Stomach (tissue), 9 donors: ENCODE measurements around the gene ANKRD40. TPM values are rescaled to one million over a fixed set of nuclear protein-coding genes. Genes with fewer than 3 reads are reported as not detected.
A peak's percentile ranks its signal among the peaks of the same experiment; 100 is the strongest.

Experiments
- DNase-seq, 2 donors: peaks; one replicate each; pipeline versions ENCODE4 v3.0.0 to v3.0.0-alpha.2; 2013 to 2019
- H3K27ac ChIP-seq, 5 donors: fragments of 200-600 bp in 4 of 5; sonication (generic) in 4 of 5; one replicate each; pipeline ENCODE4 v1.5.1; 2013 to 2019; ENCODE audit warnings: mild to moderate bottlenecking in 1 of 5, moderate library complexity in 1 of 5
- H3K27me3 ChIP-seq, 3 donors: fragments of 200-600 bp; sonication (generic); one replicate each; pipeline ENCODE4 v1.5.1; 2017 to 2019; ENCODE audit warnings: mixed run types in 1 of 3
- H3K36me3 ChIP-seq, 4 donors: fragments of 200-600 bp; sonication (generic); 1 replicate in 3 of 4; 2 replicates in 1 of 4; pipeline ENCODE4 v1.5.1; 2016 to 2019
- H3K4me1 ChIP-seq, 4 donors: fragments of 200-600 bp; sonication (generic); one replicate each; pipeline ENCODE4 v1.5.1; 2016 to 2019
- H3K4me3 ChIP-seq, 4 donors: fragments of 200-600 bp; sonication (generic) in 3 of 4; one replicate each; pipeline ENCODE4 v1.5.1; 2016 to 2019; ENCODE audit warnings: mild to moderate bottlenecking in 1 of 4
- H3K9me3 ChIP-seq, 4 donors: fragments of 200-600 bp; sonication (generic); one replicate each; pipeline ENCODE4 v1.5.1; 2016 to 2019
- CTCF ChIP-seq, 7 experiments: fragments of 450-650 bp in 4 of 7; fragments of 200-600 bp in 3 of 7; sonication (generic) in 3 of 7; IDR thresholded peaks; one replicate each; pipeline ENCODE4 v1.5.1; 2016 to 2019; ENCODE audit warnings: antibody characterized with exemption in 7 of 7, control low read depth in 2 of 7, mild to moderate bottlenecking in 1 of 7
- EP300 ChIP-seq: sonication (generic); formaldehyde crosslinking; IDR thresholded peaks from one replicate; pipeline ENCODE4 v1.6.1; 2017; ENCODE audit warnings: antibody characterized with exemption
- POLR2A ChIP-seq, 4 donors: fragments of 450-650 bp; IDR thresholded peaks; one replicate each; pipeline ENCODE4 v1.6.1; 2016; ENCODE audit warnings: antibody characterized with exemption in 4 of 4, control low read depth in 2 of 4, mild to moderate bottlenecking in 1 of 4, moderate library complexity in 1 of 4
- POLR2AphosphoS5 ChIP-seq, 3 donors: sonication (generic); formaldehyde crosslinking; IDR thresholded peaks; one replicate each; pipeline ENCODE4 v1.6.1; 2016; ENCODE audit warnings: antibody characterized with exemption in 3 of 3
- WGBS, 5 donors: extraction: QIAGEN DNeasy Blood & Tissue Kit in 3 of 5; methylation state at CpG; one replicate each; pipeline versions ENCODE4 v1.1.5 to v1.1.7; 2013 to 2018; 5-methylcytosine and 5-hydroxymethylcytosine counted together
- intact Hi-C: fragments of 100-400 bp; cut with DNase I; formaldehyde crosslinking; loops from one replicate; pipeline ENCODE4 v1.15.1; 2023; ENCODE audit warnings: low total_unique reads
- polyA plus RNA-seq, 3 donors: library from polyadenylated mRNA; stranded (reverse); fragments of 200-250 nt; gene quantifications; one replicate each; pipeline ENCODE4 v1.2.3, GENCODE V29; 2013
- total RNA-seq, 5 donors: library from RNA; depleted of rRNA; stranded (reverse); fragments of >200 nt; gene quantifications; one replicate each; pipeline versions ENCODE4 v1.1.0 to v1.2.3, GENCODE V29; 2014 to 2016
- donor health status: healthy with polysubstance abuse.
- donor health status: Bipolar disorder and iron deficiency.
- donor health status: healthy.

ANKRD40 gene
- total and polyA plus RNA-seq, 8 donors: 7.5 to 36.6 (median 19.9) TPM

- intact Hi-C loops: no loop called here
- no peaks in the 10 kb centered on the region for H3K27me3 ChIP-seq
- no peak for DNase-seq
- H3K36me3 ChIP-seq: peaks cover 0 to 7% (median 6%) of the 10 kb centered on the region in 4 donors
- peak overlapping the region in 4 of 5 donors; percentile 85 to 95 (median 88) for H3K27ac ChIP-seq
- H3K4me3 ChIP-seq: no peak overlapping the region
- H3K4me1 ChIP-seq: peaks cover 82 to 100% (median 90%) of the 10 kb centered on the region in 4 donors
- 92 to 100% (median 96%) methylated on average over 3 of the region's 3 CpGs for WGBS, 5 donors
- TF ChIP-seq EP300 (no peak), POLR2A (IDR thresholded peaks at IDR 0.05) (no peak), CTCF (IDR thresholded peaks at IDR 0.05) (no peak), POLR2AphosphoS5 (IDR thresholded peaks at IDR 0.05) (no peak)
- no peaks in the 10 kb centered on the region for H3K9me3 ChIP-seq
These were observed 19.5 kb downstream of the ANKRD40 start for GRCh38 chr17:50688245-50688644.

- peak in 1 of 2 donors; percentile 45 for DNase-seq
- peaks cover 75 to 95% (median 84%) of the 10 kb centered on the region in 4 donors for H3K4me1 ChIP-seq
- intact Hi-C loops: no loop called here
- H3K4me3 ChIP-seq: no peak overlapping the region
- no peak for TF ChIP-seq POLR2A (IDR thresholded peaks at IDR 0.05)
- TF ChIP-seq EP300: no peak
- no peak for TF ChIP-seq CTCF (IDR thresholded peaks at IDR 0.05)
- no peak for TF ChIP-seq POLR2AphosphoS5 (IDR thresholded peaks at IDR 0.05)
- H3K27ac ChIP-seq: peak overlapping the region; percentile 78 to 95 (median 86)
- H3K9me3 ChIP-seq: no peaks in the 10 kb centered on the region
- H3K27me3 ChIP-seq: no peaks in the 10 kb centered on the region
- peaks cover 0 to 5% (median 0%) of the 10 kb centered on the region in 4 donors for H3K36me3 ChIP-seq
- 71 to 81% (median 76%) methylated on average over 15 to 16 of the region's 16 CpGs for WGBS, 5 donors
These were observed 20.3 kb downstream of the ANKRD40 start for GRCh38 chr17:50687200-50688066.

GRCh38 chr17:50686494-50687199, 21.1 kb downstream of the ANKRD40 start:
- intact Hi-C loops: no loop called here
- peak overlapping the region; percentile 78 to 95 (median 86) for H3K27ac ChIP-seq
- H3K4me1 ChIP-seq: peaks cover 69 to 94% (median 81%) of the 10 kb centered on the region in 4 donors
- H3K27me3 ChIP-seq: no peaks in the 10 kb centered on the region
- WGBS, 5 donors: 27 to 49% (median 31%) methylated on average over 14 of the region's 14 CpGs
- peaks cover 0 to 5% (median 0%) of the 10 kb centered on the region in 4 donors for H3K36me3 ChIP-seq
- peak; percentile 52 to 92 (median 83) for TF ChIP-seq POLR2AphosphoS5 (IDR thresholded peaks at IDR 0.05)
- no peak for TF ChIP-seq POLR2A (IDR thresholded peaks at IDR 0.05)
- TF ChIP-seq EP300: peak; percentile 18
- TF ChIP-seq CTCF (IDR thresholded peaks at IDR 0.05): no peak
- no peak overlapping the region for H3K4me3 ChIP-seq
- DNase-seq: peak; percentile 79 to 91
- no peaks in the 10 kb centered on the region for H3K9me3 ChIP-seq

GRCh38 chr17:50685691-50686493, 21.8 kb downstream of the ANKRD40 start:
- TF ChIP-seq POLR2AphosphoS5 (IDR thresholded peaks at IDR 0.05): no peak
- no peak for TF ChIP-seq POLR2A (IDR thresholded peaks at IDR 0.05)
- TF ChIP-seq CTCF (IDR thresholded peaks at IDR 0.05): no peak
- TF ChIP-seq EP300: no peak
- Histone ChIP-seq H3K36me3 (peaks cover 0 to 5% (median 0%) of the 10 kb centered on the region in 4 donors), H3K4me1 (peaks cover 68 to 94% (median 81%) of the 10 kb centered on the region in 4 donors), H3K4me3 (no peak overlapping the region), H3K9me3 (no peaks in the 10 kb centered on the region), H3K27me3 (no peaks in the 10 kb centered on the region), H3K27ac (peak overlapping the region; percentile 78 to 95 (median 86))
- no peak for DNase-seq
- WGBS, 5 donors: 63 to 80% (median 74%) methylated on average over 17 of the region's 17 CpGs
- intact Hi-C loops: no loop called here
